B cell (primary cell): ENCODE measurements around the gene FRMD4A.

Experiments
- EZH2 ChIP-seq: IDR thresholded peaks from 2 replicates; pipeline ENCODE4 v1.6.1; 2012; ENCODE audit warnings: borderline replicate concordance, low read depth, mild to moderate bottlenecking, moderate library complexity, low read length; ENCODE audit not compliant: insufficient read depth, poor library complexity, severe bottlenecking
- TF ChIP-seq, protein P1 (sequence below): fragments of 200-600 bp; IDR thresholded peaks from one replicate; pipeline ENCODE4 v1.8.0; 2022; ENCODE audit warnings: antibody characterized with exemption, mild to moderate bottlenecking

DNA sequence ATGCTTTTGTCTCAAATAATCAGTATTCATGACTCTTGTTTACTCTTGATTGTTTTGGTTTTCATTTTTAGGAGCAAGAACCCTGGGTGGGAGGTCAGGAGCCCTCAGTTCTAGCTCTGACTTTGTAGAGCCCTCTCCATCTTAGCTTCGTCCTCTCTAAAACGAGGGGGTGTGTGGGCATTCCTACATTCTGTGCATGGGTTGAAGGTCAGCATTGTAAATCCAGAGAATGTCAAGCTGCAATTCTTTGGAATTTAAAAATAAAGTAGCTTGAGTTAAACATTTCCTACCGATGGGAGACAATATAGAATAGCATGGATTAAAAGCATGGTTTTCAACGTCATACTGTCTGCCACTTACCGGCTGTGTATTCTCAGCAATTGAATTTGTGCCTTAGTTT lies 615.6 kb downstream of the FRMD4A start:
- TF ChIP-seq, protein P1, sequence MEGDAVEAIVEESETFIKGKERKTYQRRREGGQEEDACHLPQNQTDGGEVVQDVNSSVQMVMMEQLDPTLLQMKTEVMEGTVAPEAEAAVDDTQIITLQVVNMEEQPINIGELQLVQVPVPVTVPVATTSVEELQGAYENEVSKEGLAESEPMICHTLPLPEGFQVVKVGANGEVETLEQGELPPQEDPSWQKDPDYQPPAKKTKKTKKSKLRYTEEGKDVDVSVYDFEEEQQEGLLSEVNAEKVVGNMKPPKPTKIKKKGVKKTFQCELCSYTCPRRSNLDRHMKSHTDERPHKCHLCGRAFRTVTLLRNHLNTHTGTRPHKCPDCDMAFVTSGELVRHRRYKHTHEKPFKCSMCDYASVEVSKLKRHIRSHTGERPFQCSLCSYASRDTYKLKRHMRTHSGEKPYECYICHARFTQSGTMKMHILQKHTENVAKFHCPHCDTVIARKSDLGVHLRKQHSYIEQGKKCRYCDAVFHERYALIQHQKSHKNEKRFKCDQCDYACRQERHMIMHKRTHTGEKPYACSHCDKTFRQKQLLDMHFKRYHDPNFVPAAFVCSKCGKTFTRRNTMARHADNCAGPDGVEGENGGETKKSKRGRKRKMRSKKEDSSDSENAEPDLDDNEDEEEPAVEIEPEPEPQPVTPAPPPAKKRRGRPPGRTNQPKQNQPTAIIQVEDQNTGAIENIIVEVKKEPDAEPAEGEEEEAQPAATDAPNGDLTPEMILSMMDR = no peak
- no peak for TF ChIP-seq EZH2
